Measurements from ENCODE around the gene FZD4.
"Not testable (repeated sequence)": the region's sequence is repeated elsewhere in the genome, so short reads cannot be mapped to it uniquely, and the experiment has no call there.

Gene FZD4

DNA sequence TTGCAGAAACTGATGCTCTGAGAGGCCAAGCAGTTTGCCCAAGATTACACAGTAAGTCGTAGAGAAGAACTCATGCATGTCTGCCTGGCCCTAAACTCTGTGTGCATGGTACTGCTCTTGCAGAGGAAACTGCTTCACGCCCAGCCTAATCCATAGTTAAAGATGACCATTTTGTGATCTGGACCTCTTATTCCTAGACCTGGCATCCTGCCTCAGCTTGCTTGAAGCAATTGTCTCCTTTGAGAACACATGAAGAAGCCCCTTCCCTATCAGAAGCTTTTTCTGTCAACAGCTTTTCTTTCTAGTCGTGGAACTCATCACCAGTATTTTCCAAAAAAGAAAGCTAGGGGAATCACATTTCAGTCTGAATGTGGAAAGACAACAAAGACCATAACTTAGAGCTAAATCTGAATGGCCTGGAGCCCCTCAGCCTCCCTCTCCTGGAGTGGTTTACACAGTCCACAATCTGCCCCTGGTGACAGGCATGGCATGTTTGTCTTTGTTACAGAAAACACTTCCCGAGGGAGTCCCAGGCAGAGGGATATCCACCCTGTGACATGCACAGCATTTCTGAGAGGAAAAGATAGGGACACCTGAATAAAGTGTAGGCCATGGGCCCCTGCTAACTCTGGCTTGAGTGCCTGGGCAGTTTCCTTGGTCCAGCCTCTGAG, 2.9 kb upstream of the FZD4 start:
- FAIRE-seq = peak; percentile 21
- TF ChIP-seq POLR2AphosphoS5 (IDR thresholded peaks at IDR 0.05; ENCODE audit: low read depth, low read length) (no peak), POLR2A (IDR thresholded peaks at IDR 0.05; ENCODE audit: low read depth, low read length) (no peak), TAF1 (IDR thresholded peaks at IDR 0.05; ENCODE audit: borderline replicate concordance, low read depth, low read length) (no peak)
- DNase-seq (ENCODE audit: insufficient read length) = no peak

DNA sequence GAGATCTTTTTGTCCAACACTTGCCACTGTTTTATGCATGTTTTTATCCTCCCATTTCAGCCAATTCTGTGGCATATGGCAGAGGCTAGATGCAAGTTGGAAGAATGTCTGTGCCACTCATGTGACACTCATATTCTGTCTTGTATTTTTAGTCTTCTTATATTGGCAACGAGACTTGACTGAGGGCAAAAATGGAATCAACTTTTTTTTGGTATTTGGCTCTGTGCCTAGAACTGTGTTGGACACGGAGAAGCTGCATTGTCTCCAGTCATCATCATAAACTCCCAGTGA, 1.7 kb upstream of the FZD4 start:
- FAIRE-seq (no peak), DNase-seq (ENCODE audit: insufficient read length) (no peak)

DNA sequence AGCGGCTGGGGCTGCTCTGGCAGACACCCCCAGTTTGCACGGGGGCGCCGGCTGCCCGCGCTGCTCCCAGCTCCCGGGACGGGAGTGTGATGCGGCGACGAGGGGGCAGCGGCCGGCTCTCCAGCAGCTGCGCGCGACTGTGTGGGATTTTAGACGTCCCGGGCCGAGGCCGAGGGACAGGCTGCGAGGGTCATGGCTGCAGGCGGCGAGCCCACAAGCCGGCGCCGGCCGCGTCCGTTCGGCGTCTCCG, 159 bp downstream of the FZD4 start:
- DNase-seq (ENCODE audit: insufficient read length) (no peak), FAIRE-seq (no peak)
- no peak for TF ChIP-seq POLR2AphosphoS5 (IDR thresholded peaks at IDR 0.05; ENCODE audit: low read depth, low read length)
- TF ChIP-seq TAF1 (IDR thresholded peaks at IDR 0.05; ENCODE audit: borderline replicate concordance, low read depth, low read length) = no peak
- no peak for TF ChIP-seq POLR2A (IDR thresholded peaks at IDR 0.05; ENCODE audit: low read depth, low read length)

More for the DNA sequence above, 1.7 kb upstream of the FZD4 start:
- TF ChIP-seq POLR2AphosphoS5 (IDR thresholded peaks at IDR 0.05; ENCODE audit: low read depth, low read length) = no peak

DNA sequence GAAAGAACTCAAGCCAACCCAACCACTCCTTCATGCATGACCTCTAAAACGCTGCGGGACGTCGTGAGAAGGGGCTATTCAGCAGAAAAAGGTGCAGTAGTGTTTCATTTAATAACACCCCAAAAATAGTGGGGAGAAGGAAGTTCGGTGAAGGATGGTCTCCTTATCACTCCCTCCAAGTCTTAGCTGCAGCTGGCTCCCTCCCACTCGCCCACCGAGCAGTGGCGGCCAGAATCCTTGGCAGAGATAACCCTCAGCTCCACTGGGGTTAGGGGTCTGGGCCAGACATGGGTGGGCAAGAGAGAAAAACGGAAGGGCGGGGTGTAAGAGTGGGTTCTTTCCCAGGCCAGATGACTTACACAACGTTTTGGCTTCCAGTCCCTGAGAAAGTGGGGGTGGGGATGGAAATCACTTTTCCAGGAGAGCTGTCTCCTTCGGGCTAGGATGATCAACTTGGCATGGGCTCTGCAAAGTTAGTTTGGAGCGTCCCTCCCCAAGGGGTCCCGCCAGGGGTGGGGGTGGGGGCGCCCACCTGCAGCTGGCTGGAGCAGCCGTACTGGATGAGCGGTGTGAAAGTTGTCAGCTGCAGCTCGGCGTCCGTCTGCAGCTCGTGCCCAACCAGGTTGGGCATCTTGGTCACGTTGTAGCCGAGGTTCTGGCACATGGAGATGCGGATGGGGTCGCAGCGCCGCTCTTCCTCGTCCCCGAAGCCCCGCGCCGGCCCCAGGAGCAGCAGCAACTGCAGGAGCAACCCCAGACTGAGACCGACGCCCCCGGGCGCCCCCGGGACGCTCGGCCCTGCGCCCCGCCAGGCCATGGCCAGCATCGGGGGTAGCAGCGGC, 705 bp downstream of the FZD4 start:
- FAIRE-seq = peak; percentile 60

DNA sequence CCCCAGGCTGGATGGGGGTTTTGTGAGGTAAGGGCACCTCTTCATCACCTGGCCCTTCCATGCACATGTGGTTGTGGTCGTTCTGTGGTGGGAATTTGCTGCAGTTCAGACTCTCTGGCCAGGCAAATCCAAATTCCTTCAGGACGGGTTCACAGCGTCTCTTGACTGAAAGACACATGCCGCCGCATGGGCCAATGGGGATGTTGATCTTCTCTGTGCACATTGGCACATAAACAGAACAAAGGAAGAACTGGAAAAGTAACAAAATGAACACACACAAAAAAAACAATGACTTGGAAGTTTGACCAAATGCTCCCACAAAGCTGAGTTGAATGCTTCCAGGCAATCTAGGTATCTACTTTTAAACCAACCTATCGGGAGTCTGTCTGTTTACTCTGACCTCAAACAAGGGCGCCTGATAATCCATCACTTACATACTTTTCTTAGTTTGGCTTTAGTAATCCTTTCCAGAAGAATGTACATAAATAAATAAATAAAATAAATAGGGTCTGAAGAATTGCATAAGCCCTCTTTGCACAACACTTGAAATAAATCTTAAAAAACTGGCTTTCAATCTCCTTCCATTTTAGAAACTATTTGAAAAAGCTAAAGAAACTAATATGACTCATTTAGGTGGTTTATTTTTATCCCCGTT, 2.8 kb downstream of the FZD4 start:
- no peak for FAIRE-seq
- DNase-seq (ENCODE audit: insufficient read length) = no peak
- no peak for TF ChIP-seq TAF1 (IDR thresholded peaks at IDR 0.05; ENCODE audit: borderline replicate concordance, low read depth, low read length)
- TF ChIP-seq POLR2AphosphoS5 (IDR thresholded peaks at IDR 0.05; ENCODE audit: low read depth, low read length) = no peak
- no peak for TF ChIP-seq POLR2A (IDR thresholded peaks at IDR 0.05; ENCODE audit: low read depth, low read length)

More for the DNA sequence above, 705 bp downstream of the FZD4 start:
- TF ChIP-seq POLR2AphosphoS5 (IDR thresholded peaks at IDR 0.05; ENCODE audit: low read depth, low read length) (no peak), TAF1 (IDR thresholded peaks at IDR 0.05; ENCODE audit: borderline replicate concordance, low read depth, low read length) (no peak)
- DNase-seq (ENCODE audit: insufficient read length) = no peak

DNA sequence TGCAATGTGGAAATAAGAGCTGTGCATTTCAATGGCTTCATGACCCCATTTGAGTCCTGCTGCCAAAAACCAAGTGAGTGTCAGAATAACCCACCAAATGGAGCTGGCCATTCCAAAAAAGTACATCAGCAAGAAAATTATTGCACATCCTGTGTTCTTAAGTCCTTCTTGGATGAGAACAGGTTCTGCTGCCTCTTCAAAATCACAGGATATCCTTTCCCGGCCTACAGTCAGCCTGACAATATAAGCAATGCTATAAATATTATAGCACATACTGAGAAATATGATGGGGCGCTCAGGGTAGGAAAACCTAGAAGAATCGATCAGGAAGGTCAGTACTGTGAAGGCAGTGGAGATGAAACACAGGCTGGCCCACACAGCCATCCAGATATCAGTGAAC, 3.5 kb downstream of the FZD4 start:
- FAIRE-seq (no peak), DNase-seq (ENCODE audit: insufficient read length) (no peak)
- TF ChIP-seq POLR2AphosphoS5 (IDR thresholded peaks at IDR 0.05; ENCODE audit: low read depth, low read length) = no peak
- no peak for TF ChIP-seq TAF1 (IDR thresholded peaks at IDR 0.05; ENCODE audit: borderline replicate concordance, low read depth, low read length)
- TF ChIP-seq POLR2A (IDR thresholded peaks at IDR 0.05; ENCODE audit: low read depth, low read length) = no peak

DNA sequence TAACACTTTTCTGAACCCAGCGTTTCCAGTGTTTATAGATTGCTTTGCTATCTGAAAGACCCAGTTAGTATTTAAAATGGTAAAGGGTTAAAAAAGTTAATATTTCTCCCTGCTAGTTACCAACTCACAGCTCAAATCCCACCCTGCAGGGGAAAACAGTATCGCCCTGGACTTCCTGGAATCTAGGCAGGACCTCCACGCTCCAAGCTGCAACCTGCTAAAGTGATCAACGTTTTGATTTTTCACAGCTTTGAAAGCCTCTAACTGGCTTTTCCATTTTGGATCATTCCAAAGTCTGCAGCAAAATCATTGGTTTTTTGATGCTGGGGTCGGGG, 4.6 kb downstream of the FZD4 start:
- FAIRE-seq (no peak), DNase-seq (ENCODE audit: insufficient read length) (no peak)
- TF ChIP-seq POLR2AphosphoS5 (IDR thresholded peaks at IDR 0.05; ENCODE audit: low read depth, low read length) = no peak

DNA sequence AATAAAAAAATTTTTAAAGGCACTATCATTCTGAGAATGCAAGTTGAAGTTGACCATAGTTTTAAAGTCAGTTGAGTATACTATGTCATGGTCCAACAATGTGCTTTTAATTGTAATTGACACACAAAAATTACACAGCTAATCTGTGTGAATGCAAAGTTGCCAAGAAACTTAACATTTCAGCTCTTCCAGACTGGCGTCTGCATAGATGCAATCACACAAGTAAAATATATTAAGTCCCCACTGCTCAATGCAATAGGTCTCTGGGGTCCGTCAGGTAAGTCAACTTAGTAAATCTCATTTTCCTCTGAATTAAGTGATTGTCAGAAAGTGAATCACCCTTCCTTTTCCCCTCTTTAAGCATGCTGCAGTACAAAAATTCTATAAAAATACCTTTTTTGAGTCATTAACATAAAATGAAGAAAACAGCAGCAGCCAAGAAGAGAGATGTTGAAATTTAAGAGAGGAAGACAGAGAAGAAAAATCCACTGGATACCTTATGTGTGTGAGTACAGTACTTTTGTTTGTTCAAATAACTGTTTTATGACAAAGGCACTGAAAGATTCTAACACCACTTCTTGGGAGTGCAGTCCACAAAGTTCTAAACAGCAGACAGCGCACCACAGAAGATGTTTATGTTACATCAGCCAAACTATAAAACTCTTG, 5.1 kb downstream of the FZD4 start:
- DNase-seq (ENCODE audit: insufficient read length) (no peak), FAIRE-seq (no peak)
- TF ChIP-seq POLR2A (IDR thresholded peaks at IDR 0.05; ENCODE audit: low read depth, low read length) (no peak), TAF1 (IDR thresholded peaks at IDR 0.05; ENCODE audit: borderline replicate concordance, low read depth, low read length) (no peak), POLR2AphosphoS5 (IDR thresholded peaks at IDR 0.05; ENCODE audit: low read depth, low read length) (no peak)

DNA sequence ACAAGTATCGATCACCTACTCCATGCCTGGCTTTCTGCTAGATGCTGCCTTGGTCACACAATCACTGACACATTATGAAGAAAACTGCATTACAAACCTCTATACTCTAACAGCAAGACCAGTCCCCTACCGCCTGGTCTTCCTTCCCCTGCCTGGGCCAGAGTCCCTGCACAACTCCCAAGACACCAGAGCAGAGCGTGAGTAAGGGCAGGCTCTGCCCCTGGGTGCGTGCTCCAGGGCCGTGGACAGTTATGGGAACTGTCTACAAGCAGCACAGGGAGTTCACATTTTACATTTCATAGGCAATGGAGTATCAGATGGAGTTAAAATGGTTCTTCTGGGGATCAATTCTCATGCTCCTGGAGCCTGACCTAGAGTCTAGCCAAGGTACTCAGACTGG, 6.5 kb downstream of the FZD4 start:
- TF ChIP-seq POLR2A (IDR thresholded peaks at IDR 0.05; ENCODE audit: low read depth, low read length) (no peak), TAF1 (IDR thresholded peaks at IDR 0.05; ENCODE audit: borderline replicate concordance, low read depth, low read length) (no peak), POLR2AphosphoS5 (IDR thresholded peaks at IDR 0.05; ENCODE audit: low read depth, low read length) (no peak)
- no peak for DNase-seq (ENCODE audit: insufficient read length)
- no peak for FAIRE-seq

DNA sequence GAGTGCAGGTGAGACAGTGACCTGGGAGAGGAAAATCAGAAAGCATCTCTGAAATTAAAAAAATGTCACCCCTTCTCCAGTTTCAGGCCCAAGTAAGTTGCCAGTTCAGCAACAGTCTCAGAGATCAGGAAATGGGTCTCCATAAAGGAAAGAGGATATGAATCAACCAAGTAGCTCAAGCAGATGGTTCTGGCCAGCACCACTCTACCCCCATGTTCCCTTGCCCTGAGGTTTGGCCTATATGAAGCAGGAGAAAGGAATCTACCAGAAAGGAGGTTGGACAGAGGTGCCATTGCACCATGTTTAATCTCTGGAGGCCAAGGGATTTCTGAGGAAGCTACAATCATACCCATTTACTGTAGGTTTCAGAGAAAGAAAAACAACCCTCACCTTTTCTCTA, 7.7 kb downstream of the FZD4 start:
- TF ChIP-seq TAF1 (IDR thresholded peaks at IDR 0.05; ENCODE audit: borderline replicate concordance, low read depth, low read length) = no peak
- TF ChIP-seq POLR2AphosphoS5 (IDR thresholded peaks at IDR 0.05; ENCODE audit: low read depth, low read length) = no peak
- no peak for TF ChIP-seq POLR2A (IDR thresholded peaks at IDR 0.05; ENCODE audit: low read depth, low read length)
- FAIRE-seq = no peak
- DNase-seq (ENCODE audit: insufficient read length) = no peak

DNA sequence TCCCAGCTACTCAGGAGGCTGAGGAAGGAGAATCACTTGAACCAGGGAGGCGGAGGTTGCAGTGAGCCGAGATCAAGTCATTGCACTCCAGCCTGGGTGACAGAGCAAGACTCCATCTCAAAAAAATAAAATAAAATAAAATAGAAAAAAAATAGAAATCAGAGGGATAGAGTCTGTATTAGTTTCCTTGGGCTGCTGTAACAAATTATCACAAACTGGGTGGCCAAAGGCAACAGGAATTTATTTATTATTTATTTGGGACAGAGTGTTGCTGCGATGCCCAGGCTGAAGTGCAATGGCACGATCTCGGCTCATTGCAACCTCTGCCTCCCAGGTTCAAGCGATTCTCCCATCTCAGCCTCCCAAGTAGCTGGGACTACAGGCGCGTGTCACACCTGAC, 11.7 kb downstream of the FZD4 start:
- DNase-seq (ENCODE audit: insufficient read length); FAIRE-seq: not testable (repeated sequence)

DNA sequence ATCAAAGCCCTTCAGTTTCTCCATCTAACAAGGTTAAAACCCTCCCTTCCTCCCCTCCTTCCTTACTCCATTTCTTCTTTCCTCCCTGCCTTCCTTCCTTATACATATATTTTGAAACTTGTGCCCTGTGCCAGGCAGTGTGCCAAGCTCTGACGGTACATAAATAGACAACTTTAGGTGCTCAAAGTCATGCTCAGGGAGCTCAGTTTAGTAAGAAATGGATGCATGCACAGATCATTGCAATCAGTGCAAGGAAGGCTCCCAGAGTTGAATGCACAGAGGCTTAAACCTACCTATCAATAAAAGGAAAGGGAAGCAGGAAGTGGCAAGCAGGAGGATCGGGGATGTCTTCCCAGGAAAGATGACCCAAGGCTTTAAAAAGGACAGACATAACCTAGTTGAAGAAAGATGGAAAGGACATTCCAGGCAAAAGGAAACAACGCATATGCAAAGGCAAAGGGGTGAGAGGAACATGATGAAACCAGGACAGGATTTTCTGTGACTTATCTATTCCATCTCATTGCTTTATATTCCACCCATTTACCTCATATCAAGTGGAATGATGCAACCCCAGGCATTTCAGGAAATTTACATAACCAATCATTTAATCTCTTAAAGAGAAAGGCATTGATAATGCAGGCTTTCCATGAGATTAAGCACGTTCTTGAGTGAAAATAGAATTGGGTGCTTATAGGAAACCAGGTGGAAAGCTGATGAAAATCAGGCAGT, 13.2 kb downstream of the FZD4 start:
- FAIRE-seq = no peak
- TF ChIP-seq POLR2AphosphoS5 (IDR thresholded peaks at IDR 0.05; ENCODE audit: low read depth, low read length) (no peak), TAF1 (IDR thresholded peaks at IDR 0.05; ENCODE audit: borderline replicate concordance, low read depth, low read length) (no peak), POLR2A (IDR thresholded peaks at IDR 0.05; ENCODE audit: low read depth, low read length) (no peak)
- DNase-seq (ENCODE audit: insufficient read length) = no peak
